GM18508 (cell line): ENCODE data around the gene TANK.
"Not testable (repeated sequence)": the region's sequence is repeated elsewhere in the genome, so short reads cannot be mapped to it uniquely, and the experiment has no call there.

ENCODE experiments used
- ATAC-seq: cut with Tn5 transposase; IDR thresholded peaks from one replicate; pipeline ENCODE4 v1.9.1; 2021; ENCODE audit warnings: moderate number of reproducible peaks; ENCODE audit not compliant: insufficient read depth, unreplicated experiment

The TANK gene

DNA sequence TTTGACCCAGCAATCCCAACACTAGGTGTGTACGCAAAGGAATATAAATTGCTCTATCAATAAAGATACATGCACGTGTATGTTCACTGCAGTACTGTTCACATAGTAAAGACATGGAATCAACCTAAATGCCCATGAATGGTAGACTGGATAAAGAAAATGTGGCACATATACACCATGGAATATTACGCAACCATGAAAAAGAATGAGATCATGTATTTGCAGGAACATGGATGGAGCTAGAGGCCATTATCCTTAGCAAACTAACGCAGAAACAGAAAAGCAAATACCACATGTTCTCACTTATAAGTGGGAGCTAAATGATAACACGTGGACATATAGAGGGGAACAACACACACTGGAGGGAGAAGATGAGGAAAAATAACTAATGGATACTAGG, 27.8 kb upstream of the TANK start:
- ATAC-seq, result not testable (repeated sequence)

DNA sequence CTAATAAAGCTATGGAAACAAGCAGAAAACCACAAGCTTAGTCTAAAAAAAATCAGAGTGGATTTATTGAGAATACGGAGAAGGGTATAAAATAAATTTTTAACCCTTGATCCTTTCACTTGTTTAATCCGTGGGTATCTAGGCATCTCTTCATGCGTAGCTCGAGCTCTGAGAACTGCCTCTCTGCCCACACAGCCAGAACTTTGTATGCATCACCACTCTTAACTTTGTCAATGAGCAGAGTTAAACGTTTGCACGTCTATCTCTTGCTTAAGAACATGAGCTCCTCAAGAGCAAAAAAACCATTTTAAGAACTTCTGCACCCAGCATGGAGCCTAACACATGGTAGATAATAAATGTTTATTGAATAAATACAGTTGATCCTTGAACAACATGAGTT, 26.9 kb upstream of the TANK start:
- ATAC-seq, result no peak

GRCh38 chr2:161134547-161135518, 25.4 kb upstream of the TANK start:
- no peak for ATAC-seq

DNA sequence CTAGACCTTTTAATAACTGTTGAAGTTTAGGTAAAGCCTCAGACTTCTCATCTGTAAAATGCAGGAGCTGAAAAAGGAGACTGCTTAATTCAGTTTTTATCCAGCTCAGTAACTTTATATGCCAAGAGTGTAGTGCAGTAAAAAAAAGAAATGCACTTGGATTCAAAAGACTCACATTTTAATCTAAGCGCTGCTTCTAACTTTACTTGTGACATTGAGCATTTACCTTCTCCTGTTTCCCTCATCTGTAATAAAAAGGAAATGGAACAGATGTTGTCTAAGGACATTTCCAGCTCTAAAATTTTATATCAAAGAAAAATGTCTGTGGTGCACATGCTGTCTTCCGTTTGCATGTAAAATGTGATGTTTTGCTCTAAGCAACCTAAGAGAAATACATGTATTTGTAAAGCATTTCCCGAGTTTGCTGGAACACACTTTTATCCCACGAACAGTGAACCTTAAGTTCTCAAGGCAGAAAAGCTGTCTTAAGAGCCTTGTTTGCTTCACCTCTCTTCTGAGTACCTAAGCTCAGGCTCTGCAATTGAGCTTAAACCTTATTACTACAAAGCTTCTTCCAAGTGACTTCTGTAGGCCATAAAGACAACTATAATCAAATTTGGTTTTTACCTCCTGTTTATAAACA, 24.2 kb upstream of the TANK start:
- no peak for ATAC-seq

DNA sequence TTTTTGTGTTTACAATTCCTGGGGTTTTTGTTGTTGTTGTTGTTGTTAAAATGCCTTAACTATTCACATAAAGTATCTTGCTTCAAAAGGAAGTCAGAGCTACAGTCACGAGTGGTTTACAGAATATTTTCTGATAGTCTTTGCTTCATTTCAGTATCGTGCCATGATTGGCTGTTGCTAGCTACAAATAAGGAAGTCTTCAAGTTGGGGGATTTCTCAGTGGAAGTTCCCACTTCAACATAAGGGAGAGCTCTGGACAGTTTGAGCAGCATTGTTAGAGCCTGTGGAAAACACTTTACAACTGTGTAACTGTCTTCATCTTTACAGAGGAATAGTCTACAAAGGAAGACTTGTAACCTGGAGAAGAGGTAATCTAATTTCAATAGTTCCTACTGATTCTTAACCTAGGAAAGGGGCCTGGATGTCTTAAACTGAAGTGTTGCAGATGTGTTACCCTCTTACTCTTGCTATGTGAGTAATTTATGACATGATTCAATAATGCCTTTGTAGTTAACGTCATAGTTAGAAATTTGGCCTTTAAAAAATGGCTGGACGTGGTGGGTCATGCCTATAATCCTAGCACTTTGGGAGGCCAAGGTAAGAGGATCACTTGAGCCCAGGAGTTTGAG, 23.4 kb upstream of the TANK start:
- ATAC-seq, result peak; percentile 79

GRCh38 chr2:161138429-161138828, 21.8 kb upstream of the TANK start:
- no peak for ATAC-seq

DNA sequence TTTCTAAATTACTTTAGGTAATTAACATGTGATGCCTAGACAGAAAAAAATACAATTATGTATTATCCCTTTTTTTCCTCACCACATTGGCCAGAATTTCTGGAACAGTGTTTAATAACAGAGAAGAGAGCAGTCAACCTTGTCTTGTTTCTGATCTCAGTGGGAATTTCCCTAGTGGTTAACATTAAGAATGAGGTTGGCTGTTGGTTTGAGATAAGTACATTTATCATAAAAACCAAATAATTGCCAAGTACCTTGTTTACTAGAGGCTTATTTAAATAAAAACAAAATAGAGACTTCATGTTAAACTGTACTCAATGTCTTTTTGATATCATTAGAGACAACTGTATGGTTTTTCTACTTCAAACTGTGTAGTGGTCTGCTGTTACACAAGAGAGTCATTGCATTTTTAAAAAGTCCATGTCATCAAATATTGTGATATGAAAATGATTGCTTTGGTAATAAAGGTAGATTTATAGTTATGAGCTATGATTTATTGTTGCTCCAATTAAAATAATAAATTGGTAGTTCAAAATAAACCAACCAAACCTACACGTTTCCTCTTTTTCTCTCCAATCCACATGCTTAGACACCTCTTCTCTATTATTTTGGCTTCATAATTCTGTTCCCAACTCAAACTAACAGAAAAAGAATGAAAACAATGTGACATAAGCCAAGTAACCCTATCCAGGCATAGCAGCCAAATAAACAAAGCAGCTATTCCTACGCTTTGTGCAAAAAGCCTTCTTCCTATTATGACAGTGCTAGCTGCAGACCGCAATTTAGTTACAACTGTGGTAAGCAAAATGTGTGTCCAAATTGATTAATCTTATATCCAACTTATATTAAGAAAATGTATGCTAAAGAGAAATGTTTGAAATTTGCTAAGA, 20.9 kb upstream of the TANK start:
- ATAC-seq, result no peak

- ATAC-seq, result peak; percentile 36
These were observed 19.2 kb upstream of the TANK start for GRCh38 chr2:161141033-161141432.

DNA sequence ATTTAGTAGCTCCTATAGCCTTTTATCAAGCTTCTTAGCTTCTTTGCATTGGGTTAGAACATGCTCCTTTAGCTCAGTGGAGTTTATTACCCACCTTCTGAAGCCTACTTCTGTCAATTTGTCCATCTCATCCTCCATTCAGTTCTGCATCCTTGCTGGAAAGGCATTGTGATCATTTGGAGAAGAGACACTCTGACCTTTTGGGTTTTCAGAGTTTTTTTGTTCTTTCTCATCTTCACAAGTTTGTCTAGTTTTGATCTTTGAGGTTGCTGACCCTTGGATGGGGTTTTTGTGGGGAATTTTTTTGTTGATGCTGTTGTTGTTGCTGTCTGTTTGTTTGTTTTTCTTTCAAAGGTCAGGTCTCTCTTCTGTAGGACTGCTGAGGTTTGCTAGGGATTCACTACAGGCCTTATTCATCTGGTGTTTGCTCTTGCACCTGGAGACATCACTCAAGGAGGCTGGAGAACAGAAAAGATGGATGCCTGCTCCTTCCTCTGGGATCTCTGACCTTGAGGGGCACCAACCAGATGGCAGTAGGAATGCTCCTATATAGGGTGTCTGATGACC, 13.9 kb upstream of the TANK start:
- no peak for ATAC-seq

- ATAC-seq, result no peak
These were observed 13.2 kb upstream of the TANK start for GRCh38 chr2:161146996-161147395.

- peak; percentile 57 for ATAC-seq
These were observed 12.4 kb upstream of the TANK start for GRCh38 chr2:161147856-161148255.

GRCh38 chr2:161150704-161151103, 9.5 kb upstream of the TANK start:
- no peak for ATAC-seq

- no peak for ATAC-seq
These were observed 7.9 kb upstream of the TANK start for GRCh38 chr2:161152302-161152701.

DNA sequence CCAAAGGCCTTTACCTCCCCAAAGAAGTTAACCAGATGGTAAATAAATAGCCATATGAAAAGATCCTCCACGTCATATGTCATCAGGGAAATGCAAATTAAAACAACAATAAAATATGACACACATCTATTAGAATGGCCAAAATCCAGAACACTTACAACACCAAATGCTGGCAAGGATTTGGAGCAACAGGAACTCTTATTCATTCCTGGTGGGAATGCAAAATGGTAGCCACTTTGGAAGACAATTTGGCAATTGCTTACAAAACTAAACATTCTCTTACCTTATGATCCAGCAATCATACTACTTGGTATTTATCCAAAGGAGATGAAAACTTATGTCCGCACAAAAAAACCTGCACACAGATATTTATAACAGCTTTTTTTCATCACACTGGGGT, 1.3 kb upstream of the TANK start:
- no peak for ATAC-seq

DNA sequence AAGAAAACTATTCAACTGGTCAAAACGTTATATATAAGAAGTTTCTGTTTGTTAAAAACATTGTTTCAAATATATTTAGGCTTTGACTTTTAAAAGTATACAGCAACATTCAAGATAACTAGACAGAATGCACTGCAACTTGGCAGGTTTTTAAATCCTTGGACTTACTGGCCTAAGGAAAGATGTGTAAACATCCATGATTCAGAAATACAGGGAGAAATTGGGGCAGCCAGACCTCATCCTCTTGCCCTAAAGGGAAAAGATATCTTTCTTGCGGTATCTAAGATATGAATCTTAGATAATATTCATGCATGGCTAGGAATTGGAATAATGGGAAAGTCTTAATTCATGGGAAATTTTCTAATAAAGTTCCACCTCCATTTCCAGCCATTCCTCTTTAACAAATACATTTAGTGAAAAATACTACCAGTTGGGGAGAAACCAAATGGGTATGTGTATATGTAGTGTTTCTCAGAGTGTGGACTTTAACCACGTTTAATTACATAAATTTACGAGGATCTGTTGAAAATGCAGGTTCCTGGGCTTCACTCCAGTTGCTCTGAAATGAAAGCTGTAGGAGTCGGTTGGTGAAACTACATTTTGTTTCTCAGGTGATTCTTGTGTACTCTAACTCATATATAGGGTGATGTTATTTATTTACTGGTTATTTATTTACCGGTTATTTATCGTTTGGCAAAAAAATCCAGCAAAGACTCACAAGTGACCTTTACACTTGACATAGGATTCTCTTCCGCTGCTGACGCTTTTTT, 587 bp upstream of the TANK start:
- ATAC-seq, result peak; percentile 3

GRCh38 chr2:161161074-161161706, 962 bp downstream of the TANK start:
- no peak for ATAC-seq

DNA sequence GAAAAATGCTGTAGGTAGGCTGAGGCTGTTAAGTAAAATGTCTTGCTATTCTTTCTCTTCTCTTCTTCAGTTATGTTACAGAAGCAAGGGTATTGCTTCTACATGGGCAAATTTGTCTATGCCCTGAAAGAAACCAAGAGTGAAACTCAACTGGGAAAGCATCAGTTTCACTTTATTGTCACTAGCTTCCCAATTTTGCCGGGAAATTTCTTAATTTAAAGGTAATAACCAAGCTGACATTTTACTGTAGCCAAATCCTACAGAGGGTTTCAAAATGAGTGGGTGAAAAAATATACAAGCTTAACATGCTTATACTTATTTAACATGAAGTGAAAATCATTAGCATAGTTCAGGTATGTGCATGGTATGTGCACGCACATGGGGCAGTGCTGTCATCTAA, 3.2 kb downstream of the TANK start:
- ATAC-seq, result no peak

GRCh38 chr2:161164161-161164560, 3.9 kb downstream of the TANK start:
- ATAC-seq, result no peak

GRCh38 chr2:161165266-161165665, 5.0 kb downstream of the TANK start:
- no peak for ATAC-seq
